B cell (primary cell): ENCODE measurements around the gene HS3ST6. TPM values are rescaled to one million over a fixed set of nuclear protein-coding genes. Genes with fewer than 3 reads are reported as not detected.

Experiments
- ATAC-seq: fragments of 200-7000 bp; cut with Tn5 transposase; one replicate; pipeline ENCODE4 v1.10.0; 2021; ENCODE audit warnings: low read depth, mild to moderate bottlenecking, moderate number of reproducible peaks, moderate library complexity
- CTCF ChIA-PET: fragments of 350-600 bp; sonication (Branson Sonifier 250); formaldehyde crosslinking; loops from one replicate; lab custom pipeline; 2021; ENCODE audit warnings: antibody characterized with exemption, inconsistent platforms; lab: Charles Lee
- POLR2A ChIA-PET: fragments of 350-600 bp; sonication (Branson Sonifier 250); formaldehyde crosslinking; loops from one replicate; lab custom pipeline; 2021; ENCODE audit warnings: antibody characterized with exemption; lab: Charles Lee
- DNase-seq: peaks from one replicate; pipeline ENCODE4 v3.0.0; 2013
- H2AFZ ChIP-seq: 2 replicates; pipeline ENCODE4 v1.6.1; 2012; ENCODE audit warnings: mild to moderate bottlenecking, low read depth, low read length; ENCODE audit not compliant: insufficient read depth, poor library complexity, severe bottlenecking
- H3K27ac ChIP-seq, 2 donors: 1 replicate in 1 of 2; 2 replicates in 1 of 2; pipeline ENCODE4 v1.5.1; 2012 to 2013; ENCODE audit warnings: low read length in 2 of 2, mild to moderate bottlenecking in 2 of 2, moderate library complexity in 1 of 2
- H3K27me3 ChIP-seq, 4 experiments: fragments of 200-600 bp in 1 of 4; sonication (generic) in 1 of 4; replicated peaks in 1 of 4; 1 replicate in 2 of 4; 2 replicates in 2 of 4; pipeline versions ENCODE4 v1.6.1 to v1.7.0; 2013 to 2016; ENCODE audit warnings: low read length in 3 of 4, mild to moderate bottlenecking in 2 of 4, mixed read lengths in 1 of 4, moderate library complexity in 1 of 4; ENCODE audit not compliant: insufficient read depth in 4 of 4, control insufficient read depth in 3 of 4; ENCODE audit errors: control extremely low read depth in 1 of 4
- H3K36me3 ChIP-seq, 2 experiments: replicated peaks in 1 of 2; 1 replicate in 1 of 2; 2 replicates in 1 of 2; pipeline versions ENCODE4 v1.6.1 to v1.7.1; 2013; ENCODE audit warnings: low read length in 1 of 2; ENCODE audit not compliant: insufficient read depth in 2 of 2, control insufficient read depth in 1 of 2; ENCODE audit errors: control extremely low read depth in 1 of 2, extremely low read depth in 1 of 2
- H3K4me1 ChIP-seq, 2 donors: fragments of 200-600 bp in 1 of 2; sonication (generic) in 1 of 2; 1 replicate in 1 of 2; 2 replicates in 1 of 2; pipeline versions ENCODE4 v1.5.1 to v1.6.1; 2013 to 2017; ENCODE audit warnings: low read length in 2 of 2; ENCODE audit not compliant: control insufficient read depth in 2 of 2, insufficient read depth in 2 of 2
- H3K4me2 ChIP-seq: replicated peaks from 2 replicates; pipeline ENCODE3; 2012; ENCODE audit warnings: mild to moderate bottlenecking, low read depth, low read length; ENCODE audit not compliant: poor library complexity, severe bottlenecking
- H3K4me3 ChIP-seq, 5 experiments: fragments of 200-600 bp in 1 of 5; sonication (generic) in 1 of 5; 1 replicate in 3 of 5; 2 replicates in 2 of 5; pipeline versions ENCODE4 v1.5.1 to v1.7.0; 2011 to 2016; ENCODE audit warnings: low read length in 4 of 5, mild to moderate bottlenecking in 4 of 5, low read depth in 2 of 5, control low read depth in 1 of 5, moderate library complexity in 1 of 5; ENCODE audit not compliant: insufficient read depth in 1 of 5; ENCODE audit errors: control extremely low read depth in 1 of 5, extremely low read depth in 1 of 5
- H3K79me2 ChIP-seq: fragments of 200-600 bp; sonication (generic); one replicate; pipeline ENCODE4 v1.6.0; 2016; ENCODE audit warnings: low read length; ENCODE audit not compliant: control insufficient read depth, insufficient read depth
- H3K9ac ChIP-seq: fragments of 200-600 bp; sonication (generic); 2 replicates; pipeline ENCODE4 v1.6.1; 2017; ENCODE audit warnings: mild to moderate bottlenecking, low read length, moderate library complexity
- H3K9me3 ChIP-seq, 3 donors: one replicate each; pipeline versions ENCODE4 v1.6.1 to v1.7.1; 2013; ENCODE audit warnings: low read length in 2 of 3; ENCODE audit not compliant: control insufficient read depth in 2 of 3, insufficient read depth in 1 of 3; ENCODE audit errors: control extremely low read depth in 1 of 3
- H4K20me1 ChIP-seq: 2 replicates; pipeline ENCODE4 v1.6.0; 2012; ENCODE audit warnings: mild to moderate bottlenecking, low read length; ENCODE audit not compliant: insufficient read depth, control insufficient read depth, poor library complexity, severe bottlenecking
- H3K27ac Mint-ChIP-seq: one replicate; pipeline ENCODE4 v1.8.0; 2021; ENCODE audit warnings: mixed read lengths
- H3K27me3 Mint-ChIP-seq: one replicate; pipeline ENCODE4 v1.8.0; 2021; ENCODE audit warnings: mixed read lengths
- H3K4me1 Mint-ChIP-seq: one replicate; pipeline ENCODE4 v1.8.0; 2021; ENCODE audit warnings: mixed read lengths
- H3K4me3 Mint-ChIP-seq: one replicate; pipeline ENCODE4 v1.8.0; 2021; ENCODE audit warnings: mixed read lengths
- H3K9me3 Mint-ChIP-seq: one replicate; pipeline ENCODE4 v1.8.0; 2022; ENCODE audit warnings: mixed read lengths; ENCODE audit not compliant: insufficient read depth
- CTCF ChIP-seq: fragments of 200-600 bp; IDR thresholded peaks from one replicate; pipeline ENCODE4 v1.8.0; 2022; ENCODE audit warnings: antibody characterized with exemption, mild to moderate bottlenecking
- EZH2 ChIP-seq: IDR thresholded peaks from 2 replicates; pipeline ENCODE4 v1.6.1; 2012; ENCODE audit warnings: borderline replicate concordance, low read depth, mild to moderate bottlenecking, moderate library complexity, low read length; ENCODE audit not compliant: insufficient read depth, poor library complexity, severe bottlenecking
- WGBS: methylation state at CpG from one replicate; pipeline ENCODE4 v1.1.5; 2013; ENCODE audit warnings: missing lambda C conversion rate; ENCODE audit not compliant: insufficient coverage; 5-methylcytosine and 5-hydroxymethylcytosine counted together
- intact Hi-C: fragments of 100-400 bp; cut with micrococcal nuclease; formaldehyde crosslinking; loops from one replicate; pipeline ENCODE4 v1.10.0; 2022
- polyA plus RNA-seq: library from polyadenylated mRNA; depleted of rRNA; stranded (reverse); fragments of >200 nt; gene quantifications from 2 replicates; pipeline ENCODE4 v1.2.3, GENCODE V29; 2012
- total RNA-seq, 2 donors: library from RNA; stranded (reverse); fragments of 120-200 nt in 1 of 2; gene quantifications; 1 replicate in 1 of 2; 2 replicates in 1 of 2; pipeline versions ENCODE4 v1.2.3 to v1.2.4, GENCODE V29; 2013 to 2022

The HS3ST6 gene
- total and polyA plus RNA-seq, 2 donors (not counting 1 experiment from before 2014, with no cell fraction given), result not detected

GRCh38 chr16:1964506-1965395 is 46.5 kb upstream of the HS3ST6 start, which contains the start of gene RPS2:
Gene RPS2, minus strand, starts transcription at chr16:1964826. Its CDS starts 201 bp downstream, at chr16:1964625.
- Histone ChIP-seq H3K9me3 (no peaks in the 10 kb centered on the region), H3K36me3 (peaks cover 0 to 29% of the 10 kb centered on the region in 2 experiments), H3K4me2 (peak within 1 kb of the TSS; percentile 90), H3K27me3 (no peaks in the 10 kb centered on the region), H4K20me1 (peaks cover 23% of the 10 kb centered on the region), H3K4me3 (peak within 1 kb of the TSS; percentile 60 to 94 (median 76)), H3K27ac (peak within 1 kb of the TSS; percentile 83 to 100), H3K4me1 (peaks cover 26 to 49% of the 10 kb centered on the region in 2 donors), H3K79me2 (peaks cover 27% of the 10 kb centered on the region), H2AFZ (peak within 1 kb of the TSS; percentile 50), H3K9ac (peak within 1 kb of the TSS; percentile 98)
- ATAC-seq, result peak; percentile 93
- intact Hi-C loops, result loop anchor here (1.0 to 2.0 kb wide), 5 partner anchors 8 to 190 kb away; partner anchors contain the start of genes TBL3, TRAF7 and ZNF598
- H3K4me3 Mint-ChIP-seq, result peak within 1 kb of the TSS; percentile 94
- H3K27me3 Mint-ChIP-seq, result no peaks in the 10 kb centered on the region
- H3K4me1 Mint-ChIP-seq, result peaks cover 42% of the 10 kb centered on the region
- ChIA-PET POLR2A (interaction anchor here (0.5 to 2.9 kb wide), 16 partner anchors 9 to 918 kb away, joined by 3 to 36 read pairs (median 4); partner anchors contain the start of genes FLYWCH2, GFER, MSRB1 and NUBP2), CTCF (interaction anchor here (0.7 to 2.0 kb wide), 6 partner anchors 19 to 191 kb away, joined by 3 to 6 read pairs (median 3); partner anchors contain the start of genes GFER, MSRB1 and SYNGR3)
- no peaks in the 10 kb centered on the region for H3K9me3 Mint-ChIP-seq
- peak within 1 kb of the TSS; percentile 97 for H3K27ac Mint-ChIP-seq
- TF ChIP-seq EZH2 (no peak), CTCF (no peak)
- peak; percentile 99 for DNase-seq
- WGBS, result under 1% methylated on average over 95 of the region's 97 CpGs
